GM18873 (cell line): ENCODE results near the gene HYPK.
"Not testable (repeated sequence)": the region's sequence is repeated elsewhere in the genome, so short reads cannot be mapped to it uniquely, and the experiment has no call there.

ENCODE experiments used
- ATAC-seq: cut with Tn5 transposase; IDR thresholded peaks from one replicate; pipeline ENCODE4 v1.9.1; 2021; ENCODE audit warnings: mild to moderate bottlenecking, moderate library complexity, moderate number of reproducible peaks; ENCODE audit not compliant: unreplicated experiment, low FRiP score

The HYPK gene

DNA sequence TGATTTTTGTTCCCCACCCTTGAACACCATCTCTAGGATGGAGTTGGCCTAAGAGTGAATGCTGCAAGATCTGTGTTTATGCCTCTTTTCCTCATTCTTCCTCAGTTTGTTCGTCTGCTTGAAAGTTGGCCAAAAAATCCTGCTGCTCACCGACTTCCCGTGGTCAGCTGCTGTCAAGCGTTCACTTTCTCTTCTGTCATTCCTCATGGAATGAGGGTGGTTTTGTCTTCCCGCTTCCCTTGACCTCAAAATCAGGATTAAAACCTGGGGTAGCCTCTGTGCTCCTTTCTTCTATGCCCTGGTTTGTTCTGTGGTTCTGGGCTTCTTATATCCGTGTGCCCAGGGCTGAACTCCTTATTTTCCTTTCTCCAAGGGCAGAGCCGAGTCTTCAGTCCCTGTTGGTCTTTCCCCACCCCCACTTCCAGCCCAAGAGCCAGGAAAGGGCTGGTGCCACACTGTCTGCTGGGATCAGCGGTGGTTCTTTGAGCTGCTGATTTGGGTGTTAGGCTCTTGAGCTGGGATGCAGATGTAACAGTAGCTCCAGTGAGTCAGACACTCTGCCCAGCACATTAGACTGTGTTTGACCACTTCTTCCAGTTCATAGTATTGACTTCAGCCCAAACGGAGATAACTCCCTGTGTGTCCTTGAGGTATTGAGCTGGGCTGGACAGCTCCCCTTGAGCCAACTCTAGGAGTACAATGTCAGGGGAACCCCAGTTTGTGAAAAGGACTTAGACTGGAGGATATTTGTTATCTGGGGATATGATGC lies 5.9 kb upstream of the HYPK start:
- ATAC-seq: no peak

DNA sequence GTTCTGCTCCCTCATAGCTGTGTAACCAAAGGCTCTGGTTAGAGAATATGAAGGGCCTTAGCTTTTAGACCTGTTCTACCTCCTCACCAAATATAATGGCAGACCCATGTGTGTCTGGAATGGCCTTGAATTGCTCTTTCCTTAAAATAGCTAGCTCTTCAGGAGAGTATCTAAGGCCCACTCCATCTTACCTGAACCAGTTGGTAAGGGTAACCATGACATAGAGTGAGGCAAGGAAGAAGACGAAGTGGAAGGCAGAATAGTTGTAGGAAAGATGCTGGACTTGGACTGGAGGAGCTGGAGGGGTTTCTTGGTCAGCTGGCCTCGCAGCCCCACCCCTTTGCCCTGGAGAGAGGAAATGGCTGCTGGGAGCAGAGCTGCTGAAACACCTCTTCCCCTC lies 5.2 kb upstream of the HYPK start:
- ATAC-seq: no peak

DNA sequence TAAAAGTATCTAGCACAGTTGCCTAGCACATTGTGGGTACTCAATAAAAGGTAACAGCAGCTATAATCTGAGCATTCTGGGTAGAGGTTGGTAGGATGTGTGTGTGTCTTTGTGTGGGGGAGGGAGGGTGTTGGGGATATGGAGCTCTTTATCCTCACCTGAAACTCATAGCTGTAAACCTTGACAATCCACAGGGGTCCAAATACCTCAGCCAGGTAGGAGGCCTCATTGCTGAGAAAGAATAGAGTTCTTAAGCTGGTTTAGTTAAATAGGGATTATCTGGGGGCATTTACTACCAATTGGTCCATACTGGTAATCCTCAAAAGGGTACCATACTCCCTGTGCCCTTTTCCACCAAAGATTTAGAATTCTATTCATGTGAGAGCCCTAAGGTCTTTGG lies 4.4 kb upstream of the HYPK start:
- no peak for ATAC-seq

DNA sequence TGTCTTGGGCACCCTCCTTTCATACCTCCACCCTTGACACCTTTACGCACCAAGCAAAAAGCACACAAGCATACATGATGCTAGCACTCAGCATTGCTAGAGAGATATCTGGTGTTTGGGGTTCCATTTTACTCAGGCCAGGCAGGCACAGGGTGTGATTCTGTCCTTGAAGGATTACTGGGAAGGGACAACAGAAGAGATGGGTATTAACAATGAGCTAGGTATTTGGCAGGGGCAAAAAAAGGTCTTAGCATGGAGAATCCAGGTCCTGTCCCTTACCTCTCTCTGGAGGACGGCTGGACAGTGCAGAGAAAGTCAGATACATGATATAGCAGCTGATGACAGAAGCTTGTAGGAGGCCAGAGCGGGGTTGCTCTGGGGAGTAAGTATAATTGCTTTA lies 3.8 kb upstream of the HYPK start:
- no peak for ATAC-seq

DNA sequence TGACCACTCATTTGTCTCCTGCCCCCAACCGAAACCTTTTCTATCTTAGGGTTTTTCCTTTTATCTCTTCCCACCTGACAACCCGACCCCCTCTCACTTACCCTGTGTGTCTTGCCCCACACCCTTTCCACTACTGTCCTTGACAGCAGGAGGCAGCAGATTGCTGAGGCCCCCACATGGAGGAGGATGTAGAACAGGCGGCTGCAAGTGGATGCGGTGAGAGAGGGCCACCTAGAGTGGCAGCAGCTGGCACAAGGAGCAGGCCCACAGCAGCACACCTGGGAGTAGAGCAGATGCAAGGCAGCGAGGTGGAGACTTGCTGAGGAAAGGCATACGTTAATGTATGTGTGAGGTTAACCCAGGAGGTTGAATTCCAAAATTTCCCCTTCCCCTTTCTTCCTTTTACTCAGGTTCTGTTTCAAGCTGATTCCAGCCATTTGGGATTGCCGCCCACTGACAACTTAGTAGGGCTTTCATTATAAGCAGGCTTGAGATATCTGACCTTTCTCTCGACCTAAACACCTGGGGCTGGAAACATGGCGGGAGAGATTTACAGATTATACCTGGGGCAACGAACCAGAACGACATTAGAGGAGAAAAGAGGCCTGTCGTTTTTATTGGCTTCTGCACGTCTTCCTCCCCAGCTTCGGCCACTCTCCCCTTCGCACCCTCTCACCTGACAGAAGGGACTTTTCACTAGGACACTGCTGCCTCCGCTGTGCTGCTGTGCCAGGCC lies 1.0 kb upstream of the HYPK start:
- no peak for ATAC-seq

DNA sequence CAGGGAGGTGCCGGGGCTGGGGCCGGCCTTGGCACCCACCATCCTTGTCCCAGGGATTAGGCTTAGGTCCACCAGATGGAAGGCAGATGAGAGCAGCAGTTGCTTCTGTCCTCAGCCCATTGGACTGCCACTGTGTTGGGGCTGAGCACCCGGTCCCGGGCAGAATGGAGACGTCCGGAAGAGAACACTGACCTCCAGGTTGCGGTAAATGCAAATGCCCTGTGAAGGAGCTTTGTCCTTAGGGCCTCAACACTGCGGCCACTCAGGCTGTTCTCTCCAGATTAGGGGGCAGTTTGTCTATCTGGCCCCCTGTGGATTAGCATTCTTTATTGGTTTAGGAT lies 484 bp upstream of the HYPK start, which contains the start of gene SERINC4:
SERINC4 (minus strand) TSS at position 276 of the 341 bp plus-strand sequence; CDS start at position 42, 234 bp downstream.
- ATAC-seq: no peak

DNA sequence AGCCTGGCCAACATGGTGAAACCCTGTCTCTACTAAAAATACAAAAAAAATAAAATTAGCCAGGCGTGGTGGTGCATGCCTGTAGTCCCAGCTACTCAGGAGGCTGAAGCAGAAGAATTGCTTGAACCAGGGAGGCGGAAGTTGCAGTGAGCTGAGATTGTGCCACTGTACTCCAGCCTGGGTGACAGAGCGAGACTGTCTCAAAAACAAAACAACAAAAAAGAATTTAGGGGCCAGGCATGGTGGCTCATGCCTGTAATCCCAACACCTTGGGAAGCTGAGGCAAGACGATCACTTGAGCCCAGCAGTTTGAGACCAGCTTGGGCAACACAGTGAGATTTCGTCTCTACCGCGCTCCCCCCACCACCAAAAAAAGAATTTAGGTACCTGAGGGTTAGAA lies 2.3 kb downstream of the HYPK start:
- ATAC-seq: not testable (repeated sequence)

DNA sequence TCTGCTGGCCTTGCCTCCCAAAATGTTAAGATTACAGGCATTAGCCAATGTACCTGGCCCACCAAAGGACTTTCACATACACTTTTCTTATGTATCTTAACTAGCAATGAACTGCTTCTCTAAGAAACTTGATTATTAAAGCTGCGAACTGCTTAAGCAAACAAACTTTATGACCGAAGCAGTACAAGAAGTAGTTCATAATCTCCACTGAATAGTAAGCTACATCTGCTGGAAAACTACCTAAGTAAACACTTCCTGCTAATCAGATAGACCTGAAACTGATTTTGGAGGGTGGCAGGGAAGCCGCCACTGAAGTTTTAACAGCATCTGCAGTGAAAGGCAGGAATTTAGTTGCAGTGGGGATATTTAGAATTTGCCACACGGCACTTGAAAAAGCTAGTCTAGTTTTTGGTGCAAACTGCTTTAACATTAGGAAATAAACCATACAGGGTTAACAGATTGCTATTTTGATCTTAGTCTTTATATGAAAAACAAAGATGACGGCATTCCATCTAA lies 8.1 kb downstream of the HYPK start:
- ATAC-seq: no peak

DNA sequence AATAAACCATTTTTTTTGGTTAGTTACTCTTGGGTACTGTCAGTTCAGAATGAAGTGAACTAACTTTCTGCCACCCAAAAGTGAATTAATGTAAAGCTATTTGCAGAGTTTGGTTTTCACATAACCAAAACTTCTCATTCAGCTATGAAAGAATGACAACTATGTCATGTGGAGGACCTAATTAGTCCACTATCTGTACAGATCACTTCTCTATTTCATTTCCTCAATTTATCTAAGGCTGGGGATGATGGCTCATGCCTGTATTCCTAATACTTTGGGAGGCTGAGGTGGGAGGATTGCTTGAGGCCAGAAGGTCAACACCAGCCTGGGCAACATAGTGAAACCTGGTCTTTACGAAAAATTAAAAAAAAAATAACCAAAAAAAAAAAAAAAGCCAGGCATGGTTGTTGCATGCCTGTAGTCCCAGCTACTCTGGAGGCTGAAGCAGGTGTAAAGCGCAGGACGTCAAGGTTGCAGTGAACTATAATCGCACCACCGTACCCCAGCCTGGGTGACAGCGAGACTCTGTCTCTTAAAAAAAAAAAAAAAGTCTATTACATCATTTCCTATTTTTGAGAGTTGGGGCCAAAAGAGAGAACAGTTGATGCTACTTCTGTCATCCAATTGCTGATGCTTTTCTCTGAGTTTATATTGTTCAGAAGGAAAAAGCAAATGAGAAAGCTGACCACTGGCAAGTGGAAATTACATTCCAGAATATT lies 8.7 kb downstream of the HYPK start:
- no peak for ATAC-seq

DNA sequence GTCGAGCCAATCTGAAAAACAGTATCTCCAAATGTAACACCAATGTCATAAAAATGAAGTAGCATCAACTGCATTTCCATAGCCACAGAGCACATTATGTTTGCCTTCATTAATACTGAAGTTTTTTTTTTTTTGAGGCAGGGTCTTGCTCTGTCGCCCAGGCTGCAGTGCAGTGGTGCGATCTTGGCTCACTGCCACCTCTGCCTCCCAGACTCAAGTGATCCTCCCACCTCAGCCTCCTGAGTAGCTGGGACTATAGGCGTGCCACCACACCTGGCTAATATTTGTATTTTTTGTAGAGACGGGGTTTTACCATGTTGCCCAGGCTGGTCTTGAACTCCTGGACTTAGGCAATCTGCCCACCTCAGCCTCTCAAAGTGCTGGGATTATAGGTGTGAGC lies 14.7 kb downstream of the HYPK start:
- ATAC-seq: not testable (repeated sequence)

DNA sequence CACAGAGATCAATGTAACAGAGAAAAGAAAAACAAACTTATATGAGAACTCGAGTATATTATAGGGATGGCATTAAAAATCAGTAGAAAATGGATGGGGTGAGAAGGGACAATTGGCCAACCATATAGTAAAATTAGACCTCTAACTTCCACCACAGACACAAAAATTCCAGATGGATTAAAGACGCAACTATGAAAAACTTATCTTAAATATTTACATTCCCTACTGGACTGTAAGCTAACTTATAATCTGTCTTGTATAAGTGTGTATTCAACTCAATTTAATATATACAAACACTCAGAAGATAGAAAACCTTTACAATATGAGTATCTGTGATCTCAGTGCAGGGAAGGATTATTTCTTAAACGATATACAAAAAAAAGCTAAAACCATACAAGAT lies 21.1 kb downstream of the HYPK start:
- no peak for ATAC-seq

DNA sequence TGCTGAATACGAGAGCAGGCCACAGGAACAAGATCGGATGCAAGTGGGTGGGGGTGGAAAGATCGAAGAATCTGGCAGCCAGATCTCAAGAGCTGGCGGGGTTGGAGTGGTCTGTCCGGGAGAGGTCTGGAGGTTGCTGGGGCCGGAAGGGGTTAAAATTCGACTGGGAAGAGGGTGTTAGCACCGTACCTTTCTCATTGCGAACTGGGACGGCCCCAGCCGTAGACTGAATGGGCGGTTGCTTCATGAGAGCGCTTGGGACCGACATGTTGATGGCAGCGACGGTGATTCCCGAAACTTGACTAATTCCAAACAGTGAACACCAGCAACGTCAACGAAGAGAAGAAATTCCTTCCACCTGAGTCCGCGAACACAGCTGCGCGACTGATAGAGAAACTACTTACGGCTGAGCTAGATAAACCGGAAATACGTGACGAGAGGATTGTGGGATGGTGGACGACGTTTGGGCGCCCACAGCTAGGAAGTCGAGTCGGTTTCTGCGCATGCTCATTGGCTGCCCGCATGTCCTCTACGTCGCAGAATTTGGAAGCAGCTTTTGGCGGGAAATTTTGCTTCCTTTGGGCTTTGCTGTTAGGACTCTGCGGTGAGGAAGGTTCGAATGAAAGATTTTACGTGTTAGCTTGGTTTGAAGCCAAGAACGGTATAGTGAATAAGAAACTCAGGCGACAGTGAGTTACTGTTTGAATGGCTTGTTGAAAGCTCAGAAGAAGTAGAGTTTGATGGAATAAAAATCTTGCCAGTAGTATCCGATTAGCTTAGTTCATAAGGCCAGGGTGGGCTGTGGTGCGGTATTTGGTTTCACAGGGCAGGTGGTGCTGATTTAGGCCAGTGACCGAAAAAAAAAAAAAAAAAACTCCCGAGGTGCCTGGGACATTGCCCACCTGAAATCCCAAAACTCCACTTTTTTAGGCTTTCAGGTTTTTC lies 24.2 kb downstream of the HYPK start, which contains the start of gene MFAP1:
MFAP1 (minus strand) TSS at position 389 of the 945 bp plus-strand sequence; CDS start at position 268, 121 bp downstream.
- ATAC-seq: peak; percentile 73

DNA sequence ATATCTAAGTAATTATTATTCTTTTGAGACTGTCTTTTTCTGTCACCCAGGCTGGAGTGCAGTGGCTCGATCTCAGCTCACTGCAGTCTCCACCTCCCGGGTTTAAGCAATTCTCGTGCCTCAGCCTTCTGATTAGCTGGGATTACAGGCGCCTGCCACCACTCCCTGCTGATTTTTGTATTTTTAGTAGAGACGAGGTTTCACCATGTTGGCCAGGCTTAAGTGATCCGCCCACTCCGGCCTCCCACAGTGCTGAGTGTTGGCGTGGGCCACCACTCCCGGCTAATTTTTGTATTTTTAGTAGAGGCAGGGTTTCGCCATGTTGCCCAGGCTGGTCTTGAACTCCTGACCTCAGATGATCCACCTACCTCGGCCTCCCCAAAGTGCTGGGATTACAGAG lies 24.9 kb downstream of the HYPK start:
- ATAC-seq: not testable (repeated sequence)

DNA sequence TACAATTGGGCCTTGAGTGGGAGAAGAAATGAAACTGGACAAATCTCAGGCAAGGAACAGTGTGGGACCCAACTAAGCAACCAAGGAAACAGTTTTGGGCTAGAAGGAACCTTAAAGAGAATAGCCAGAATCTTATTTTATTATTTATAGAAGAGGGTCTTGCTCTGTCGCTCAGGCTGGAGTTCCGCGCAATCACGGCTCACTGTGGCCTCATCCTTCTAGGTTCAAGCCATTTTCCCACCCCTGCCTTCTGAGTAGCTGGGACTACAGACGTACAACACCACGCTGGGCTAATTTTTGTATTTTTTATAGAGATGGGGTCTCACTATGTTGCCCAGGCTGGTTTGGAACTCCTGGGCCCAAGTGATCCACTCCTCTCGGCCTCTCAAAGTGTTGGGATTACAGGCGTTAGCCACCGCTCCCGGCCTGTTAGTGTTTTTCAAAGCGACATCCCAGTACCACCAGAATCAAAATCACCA lies 25.7 kb downstream of the HYPK start:
- ATAC-seq: no peak

DNA sequence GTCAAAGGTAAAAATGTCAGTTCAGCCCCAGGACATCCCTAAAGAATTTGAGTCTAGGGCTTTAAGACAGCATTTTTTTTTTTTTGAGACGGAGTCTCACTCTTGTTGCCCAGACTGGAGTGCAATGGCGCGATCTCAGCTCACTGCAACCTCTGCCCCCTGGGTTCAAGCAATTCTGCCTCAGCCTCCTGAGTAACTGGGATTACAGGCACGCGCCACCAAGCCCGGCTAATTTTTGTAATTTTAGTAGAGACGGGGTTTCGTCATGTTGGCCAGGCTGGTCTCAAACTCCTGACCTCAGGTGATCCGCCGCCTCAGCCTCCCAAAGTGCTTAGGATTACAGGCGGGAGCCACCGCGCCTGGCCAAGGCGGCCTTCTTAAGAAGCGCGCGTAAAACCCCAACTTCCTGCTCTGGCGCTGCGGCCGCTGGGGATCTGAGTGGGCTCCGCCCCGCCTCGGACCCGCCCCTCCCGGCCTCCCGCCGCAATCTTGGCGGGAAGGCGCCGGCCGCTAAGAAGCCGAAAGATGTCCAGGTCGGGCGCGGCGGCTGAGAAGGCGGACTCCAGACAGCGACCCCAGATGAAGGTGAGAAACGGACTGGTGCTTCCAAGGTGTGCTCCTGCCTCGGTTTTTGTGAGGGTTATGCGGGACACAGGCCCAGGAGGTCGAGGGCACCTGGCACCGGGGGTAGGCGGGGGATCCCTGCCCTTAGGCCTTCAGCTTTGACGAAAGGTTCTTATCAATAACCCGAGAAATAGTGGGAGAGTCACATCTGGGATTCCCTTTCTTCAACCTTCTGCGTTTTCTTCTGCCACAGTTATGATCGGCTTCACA lies 26.3 kb downstream of the HYPK start, which contains the start of gene WDR76:
WDR76 (plus strand) TSS at position 495 of the 834 bp plus-strand sequence; CDS start at position 526, 31 bp downstream.
- ATAC-seq: peak; percentile 40

DNA sequence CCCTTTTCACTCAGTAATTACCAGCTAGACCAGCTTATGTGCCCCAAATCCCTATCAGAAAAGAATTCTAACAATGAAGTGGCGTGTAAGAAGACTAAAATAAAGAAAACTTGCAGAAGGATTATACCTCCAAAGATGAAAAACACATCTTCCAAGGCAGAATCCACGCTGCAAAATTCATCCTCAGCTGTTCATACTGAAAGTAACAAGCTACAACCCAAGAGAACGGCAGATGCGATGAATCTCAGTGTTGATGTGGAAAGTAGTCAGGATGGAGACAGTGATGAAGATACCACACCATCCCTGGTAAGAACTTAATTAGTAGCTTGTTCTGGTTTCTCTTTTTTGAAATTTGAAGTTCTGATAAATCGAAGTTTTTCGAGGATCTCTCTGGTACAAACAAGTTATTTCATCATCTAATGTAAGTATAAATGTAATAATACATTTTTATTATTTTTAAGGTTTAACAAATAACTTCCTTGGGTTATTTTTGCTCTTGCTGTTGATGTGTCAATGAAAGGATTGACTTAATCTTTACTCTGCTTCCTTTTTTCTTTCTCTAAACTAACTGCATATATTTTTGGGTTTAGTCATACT lies 27.8 kb downstream of the HYPK start:
- ATAC-seq: no peak

DNA sequence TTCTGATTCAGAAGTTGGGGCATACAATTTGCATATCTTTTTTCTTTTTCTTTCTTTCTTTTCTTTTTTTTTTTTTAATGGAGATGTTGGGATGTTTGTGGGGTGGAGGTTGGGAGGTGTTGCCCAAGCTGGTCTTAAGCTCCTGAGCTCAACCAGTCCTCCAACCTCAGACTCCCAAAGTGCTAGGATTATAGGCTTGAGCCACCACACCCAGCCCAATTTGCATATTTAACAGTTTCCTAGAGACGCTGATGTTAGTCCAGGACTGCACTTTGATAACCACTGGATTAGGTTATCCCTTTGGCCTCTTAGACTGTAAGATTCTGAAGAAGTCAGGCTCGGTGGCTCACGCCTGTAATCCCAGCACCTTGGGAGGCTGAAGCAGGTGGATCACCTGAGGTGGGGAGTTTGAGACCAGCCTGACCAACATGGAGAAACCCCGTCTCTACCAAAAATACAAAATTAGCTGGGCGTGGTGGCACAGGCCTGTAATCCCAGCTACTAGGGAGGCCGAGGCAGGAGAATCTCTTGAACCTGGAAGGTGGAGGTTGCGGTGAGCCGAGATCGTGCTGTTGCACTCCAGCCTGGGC lies 29.6 kb downstream of the HYPK start:
- not testable (repeated sequence) for ATAC-seq

DNA sequence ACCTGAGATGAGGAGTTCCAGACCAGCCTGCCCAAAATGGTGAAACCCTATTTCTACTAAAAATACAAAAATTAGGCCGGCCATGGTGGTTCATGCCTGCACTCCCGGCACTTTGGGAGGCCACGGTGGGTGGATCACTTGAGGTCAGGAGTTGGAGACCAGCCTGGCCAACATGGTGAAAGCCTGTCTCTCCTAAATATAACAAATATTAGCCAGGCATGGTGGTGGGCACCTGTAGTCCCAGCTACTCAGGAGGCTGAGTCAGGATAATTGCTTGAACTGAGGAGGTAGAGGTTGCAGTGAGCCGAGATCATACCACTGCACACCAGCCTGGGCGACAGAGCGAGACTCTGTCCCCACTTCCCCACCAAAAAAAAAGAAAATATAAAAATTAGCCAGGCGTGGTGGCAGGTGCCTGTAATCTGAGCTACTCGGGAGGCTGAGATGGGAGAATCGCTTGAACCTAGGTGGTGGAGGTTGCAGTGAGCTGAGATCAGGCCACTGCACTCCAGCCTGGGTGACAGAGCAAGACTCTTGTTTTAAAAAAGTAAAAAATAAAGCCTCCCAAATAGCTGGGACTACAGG lies 30.4 kb downstream of the HYPK start:
- not testable (repeated sequence) for ATAC-seq
